ENCODE results near the gene RNF2. TPM values are rescaled to one million over a fixed set of nuclear protein-coding genes. Genes with fewer than 3 reads are reported as not detected.

The RNF2 gene
- polyA plus RNA-seq, 1 of the 3 experiments (the other 2 are of a cell fraction) = 20.1 TPM

GRCh38 chr1:185041742-185042141 is 3.6 kb upstream of the RNF2 start:
- Histone ChIP-seq H4K20me1 (ENCODE audit: insufficient read depth) (peaks cover 4% of the 10 kb centered on the region), H3K79me2 (ENCODE audit: insufficient read depth) (peaks cover 6% of the 10 kb centered on the region), H3K4me2 (no peak overlapping the region), H3K27me3 (ENCODE audit: insufficient read depth) (no peaks in the 10 kb centered on the region), H3K4me1 (ENCODE audit: control insufficient read depth in 1 of 2, insufficient read depth in 2 of 2, low read depth in 1 of 2, low read length in 1 of 2) (peaks cover 0 to 2% of the 10 kb centered on the region in 2 experiments; a peak in 2 of 4 replicates), H2AFZ (ENCODE audit: low read depth) (no peak overlapping the region), H3K27ac (ENCODE audit: low read depth in 2 of 2, low read length in 1 of 2) (no peak overlapping the region), H3K9me2 (no peaks in the 10 kb centered on the region), H3K4me3 (ENCODE audit: low read depth in 2 of 2, low read length in 1 of 2) (no peak overlapping the region), H3K9me3 (no peaks in the 10 kb centered on the region), H3K9ac (no peak overlapping the region), H3K36me3 (replicated peaks in 1 of 2; ENCODE audit: control insufficient read depth in 1 of 2, insufficient read depth in 2 of 2, low read length in 1 of 2) (no peaks in the 10 kb centered on the region), H3F3A (replicated peaks; ENCODE audit: insufficient read depth) (peaks cover 15% of the 10 kb centered on the region)
- no peak for DNase-seq
- no peak for TF ChIP-seq USF1 (IDR thresholded peaks at IDR 0.05; ENCODE audit: borderline replicate concordance, low read depth)
- 50% methylated on average over 1 of the region's 1 CpG for WGBS (ENCODE audit: low lambda C conversion rate)
- CTCF ChIA-PET = interaction anchor here (1.5 kb wide), 1 partner anchor 25 kb away, joined by 5 read pairs; no protein-coding TSS in a partner anchor
- POLR2A ChIA-PET = no interaction called here

- H4K20me1 ChIP-seq (ENCODE audit: insufficient read depth) = peaks cover 14% of the 10 kb centered on the region
- H3K9me2 ChIP-seq = no peaks in the 10 kb centered on the region
- TF ChIP-seq NFIC (IDR thresholded peaks at IDR 0.05; ENCODE audit: borderline replicate concordance) (no peak), YY1 (IDR thresholded peaks at IDR 0.05; ENCODE audit: low read depth) (no peak), TCF12 (IDR thresholded peaks at IDR 0.05) (no peak), USF2 (IDR thresholded peaks at IDR 0.05; ENCODE audit: borderline replicate concordance, low read depth, low read length) (no peak), RFX5 (IDR thresholded peaks at IDR 0.05; ENCODE audit: low read length) (no peak), MAX (IDR thresholded peaks at IDR 0.05; ENCODE audit: low read depth) (no peak), USF1 (IDR thresholded peaks at IDR 0.05; ENCODE audit: borderline replicate concordance, low read depth) (no peak), GABPA (IDR thresholded peaks at IDR 0.05; ENCODE audit: low read depth) (no peak), SMC3 (IDR thresholded peaks at IDR 0.05; ENCODE audit: low read depth, low read length) (no peak), SIN3A (IDR thresholded peaks at IDR 0.05; ENCODE audit: borderline replicate concordance, low read depth, low read length) (no peak)
- no peak overlapping the region for H3K9ac ChIP-seq
- DNase-seq = no peak
- H3K79me2 ChIP-seq (ENCODE audit: insufficient read depth) = peaks cover 16% of the 10 kb centered on the region
- H3K9me3 ChIP-seq = no peaks in the 10 kb centered on the region
- no peak overlapping the region for H2AFZ ChIP-seq (ENCODE audit: low read depth)
- H3K27ac ChIP-seq (ENCODE audit: low read depth in 2 of 2, low read length in 1 of 2) = no peak overlapping the region
- H3F3A ChIP-seq (replicated peaks; ENCODE audit: insufficient read depth) = peaks cover 15% of the 10 kb centered on the region
- peaks cover 9 to 12% of the 10 kb centered on the region in 2 experiments; a peak in 3 of 4 replicates for H3K4me1 ChIP-seq (ENCODE audit: control insufficient read depth in 1 of 2, insufficient read depth in 2 of 2, low read depth in 1 of 2, low read length in 1 of 2)
- no peaks in the 10 kb centered on the region for H3K27me3 ChIP-seq (ENCODE audit: insufficient read depth)
- H3K4me3 ChIP-seq (ENCODE audit: low read depth in 2 of 2, low read length in 1 of 2) = no peak overlapping the region
- POLR2A ChIA-PET = no interaction called here
- CTCF ChIA-PET = interaction anchor here (0.7 kb wide), 1 partner anchor 128 kb away, joined by 3 read pairs; no protein-coding TSS in a partner anchor
- H3K4me2 ChIP-seq = no peak overlapping the region
- WGBS (ENCODE audit: low lambda C conversion rate) = 88% methylated on average over 6 of the region's 6 CpGs
- no peaks in the 10 kb centered on the region for H3K36me3 ChIP-seq (replicated peaks in 1 of 2; ENCODE audit: control insufficient read depth in 1 of 2, insufficient read depth in 2 of 2, low read length in 1 of 2)
These were observed 2.6 kb upstream of the RNF2 start for GRCh38 chr1:185042737-185043136.
